GM21576 (cell line): ENCODE measurements around the gene ZDHHC11.
"Not testable (repeated sequence)": the region's sequence is repeated elsewhere in the genome, so short reads cannot be mapped to it uniquely, and the experiment has no call there.

Source experiments
- ATAC-seq: cut with Tn5 transposase; IDR thresholded peaks from one replicate; pipeline ENCODE4 v1.9.1; 2021; ENCODE audit warnings: mild to moderate bottlenecking, moderate library complexity; ENCODE audit not compliant: unreplicated experiment

The ZDHHC11 gene

GRCh38 chr5:816176-816575 is 34.6 kb downstream of the ZDHHC11 start:
- no peak for ATAC-seq

GRCh38 chr5:815449-815848 is 35.3 kb downstream of the ZDHHC11 start:
- no peak for ATAC-seq

GRCh38 chr5:813575-813974 is 37.2 kb downstream of the ZDHHC11 start:
- not testable (repeated sequence) for ATAC-seq

DNA sequence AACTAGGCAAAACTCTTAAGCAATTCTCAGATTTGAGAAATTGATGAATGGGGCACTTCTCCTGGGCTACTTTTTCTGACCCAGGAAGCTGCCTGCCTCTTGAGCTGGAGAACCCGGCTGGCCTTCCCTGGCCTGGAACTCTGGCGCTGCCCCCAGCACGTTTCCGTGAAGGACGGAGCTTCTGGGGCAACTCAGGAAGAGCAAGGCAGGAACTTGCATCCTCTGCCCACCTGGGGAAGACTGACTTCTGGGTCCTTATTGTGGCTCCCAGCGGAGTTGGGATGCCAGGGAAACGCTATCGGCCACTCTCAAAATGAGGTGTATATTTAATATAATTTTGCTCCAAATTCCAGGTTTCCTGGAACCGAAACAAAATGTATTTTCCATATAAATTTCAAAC is 39.4 kb downstream of the ZDHHC11 start:
- ATAC-seq = not testable (repeated sequence)

- not testable (repeated sequence) for ATAC-seq
Observed at GRCh38 chr5:807719-808514, 42.9 kb downstream of the ZDHHC11 start.

DNA sequence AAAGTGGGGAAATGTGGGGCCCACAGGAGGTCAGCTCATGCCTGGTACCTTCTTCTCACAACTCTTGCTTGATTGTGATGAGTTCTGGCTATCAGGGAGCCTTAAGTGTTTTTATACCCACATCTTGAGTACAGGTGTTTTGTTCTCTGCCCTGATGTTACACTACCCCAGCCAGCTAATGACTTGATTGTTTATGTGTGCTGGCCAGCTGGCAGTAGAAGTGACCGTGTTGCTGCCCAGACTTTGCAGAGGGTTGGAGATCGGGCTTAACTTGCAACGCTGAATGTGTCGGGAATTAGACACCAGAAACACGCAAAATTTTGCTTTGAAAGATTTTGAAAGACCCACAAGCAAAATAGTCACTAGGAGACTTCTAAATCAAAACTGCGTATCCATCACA is 49.3 kb downstream of the ZDHHC11 start:
- ATAC-seq = no peak

DNA sequence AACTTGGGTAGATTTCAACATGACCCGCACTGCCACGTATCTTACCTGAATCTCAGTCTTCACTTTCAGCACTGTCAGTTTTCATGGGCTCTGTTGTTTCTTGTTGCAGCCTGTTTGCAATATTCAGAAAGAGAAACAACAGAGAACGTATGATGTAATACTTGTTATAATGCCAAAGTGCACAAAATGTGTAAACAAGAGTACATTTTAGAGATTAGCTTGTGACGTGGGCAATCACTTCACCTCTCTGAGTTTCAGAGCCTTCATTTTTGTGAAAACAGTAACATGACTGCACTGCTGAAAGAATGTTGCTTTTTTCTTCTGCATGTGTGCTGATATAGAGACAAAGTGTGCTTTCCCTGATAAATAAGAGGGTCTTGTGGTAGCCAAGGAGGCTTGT is 49.7 kb downstream of the ZDHHC11 start:
- ATAC-seq = not testable (repeated sequence)

DNA sequence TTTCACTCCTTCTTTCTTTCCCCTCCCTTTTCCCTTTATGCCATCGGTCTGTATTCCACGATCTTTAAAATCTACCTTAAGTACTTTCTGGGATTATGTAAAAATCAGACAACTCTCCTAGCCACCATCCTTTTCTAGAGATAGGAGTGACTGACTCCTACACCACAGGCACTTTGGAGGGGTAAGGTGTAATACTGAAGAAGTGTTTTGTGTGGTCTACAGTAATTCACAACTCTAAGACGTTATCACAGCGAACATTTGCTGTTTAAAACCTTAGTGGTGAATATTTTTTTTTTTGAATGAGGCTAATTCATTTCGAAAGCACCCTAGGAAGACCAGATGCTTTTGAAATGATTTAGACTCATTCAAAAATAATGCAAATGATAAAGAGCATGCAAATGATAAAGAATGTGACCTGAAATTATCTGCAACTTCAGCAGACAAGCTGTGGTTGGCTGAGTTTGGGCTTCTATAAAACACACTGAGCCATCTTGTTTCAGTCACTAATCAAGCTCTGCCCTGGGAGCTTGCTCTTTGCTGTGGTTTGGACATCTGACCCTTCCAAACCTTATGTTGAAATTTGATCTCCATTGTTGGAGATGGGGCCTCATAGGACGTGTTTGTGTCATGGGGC is 52.2 kb downstream of the ZDHHC11 start:
- ATAC-seq = not testable (repeated sequence)

DNA sequence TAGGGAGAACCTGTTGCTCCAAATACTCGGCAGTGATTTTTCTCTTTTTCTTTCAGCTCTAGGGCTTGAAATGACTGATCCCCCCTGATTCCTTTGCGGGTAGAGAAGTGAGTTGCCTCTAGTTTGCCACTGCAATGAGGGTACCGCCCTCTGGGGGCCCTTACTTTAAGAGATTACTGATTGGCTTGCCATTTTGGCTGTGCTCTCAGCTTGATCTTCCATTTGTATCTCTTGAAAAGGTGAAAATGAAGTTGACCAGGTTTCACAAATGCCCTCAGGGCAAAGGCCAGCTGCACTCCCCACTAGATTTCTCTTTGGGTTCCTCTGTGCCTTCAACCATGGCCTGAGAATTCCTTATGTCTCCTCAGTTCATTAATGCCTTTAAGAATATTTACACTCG is 52.8 kb downstream of the ZDHHC11 start:
- not testable (repeated sequence) for ATAC-seq

DNA sequence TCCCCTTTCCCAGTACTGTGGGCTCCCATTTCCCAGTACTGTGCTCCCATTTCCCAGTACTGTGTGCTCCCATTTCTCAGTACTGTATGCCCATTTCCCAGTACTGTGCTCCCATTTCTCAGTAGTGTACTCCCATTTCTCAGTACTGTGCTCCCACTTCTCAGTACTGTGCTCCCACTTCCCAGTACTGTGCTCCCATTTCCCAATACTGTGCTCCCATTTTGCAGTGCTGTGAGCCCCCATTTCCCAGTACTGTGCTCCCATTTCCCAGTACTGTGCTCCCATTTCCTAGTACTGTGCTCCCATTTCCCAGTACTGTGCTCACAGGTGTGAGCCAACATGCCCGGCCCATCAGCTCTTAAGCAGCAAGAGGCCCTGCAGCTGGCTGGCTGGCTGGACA is 54.9 kb downstream of the ZDHHC11 start:
- not testable (repeated sequence) for ATAC-seq

DNA sequence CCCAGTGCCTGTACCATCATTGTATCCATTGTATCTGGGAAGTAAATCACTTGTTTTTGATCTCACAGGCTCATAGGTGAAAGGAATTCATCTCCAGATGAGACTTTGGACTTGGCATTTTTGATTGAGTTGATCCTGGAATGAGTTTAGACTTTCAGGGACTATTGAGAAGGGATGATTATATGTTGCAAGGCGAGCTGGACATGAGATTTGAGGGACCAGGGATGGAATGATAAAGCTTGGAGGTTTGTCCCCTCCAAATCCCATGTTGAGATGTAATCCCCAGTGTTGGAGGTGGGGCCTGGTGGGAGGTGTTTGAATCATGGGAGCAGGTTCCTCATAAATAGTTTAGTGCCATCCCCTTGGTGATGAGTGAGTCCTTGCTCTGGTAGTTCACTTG is 55.8 kb downstream of the ZDHHC11 start:
- not testable (repeated sequence) for ATAC-seq

DNA sequence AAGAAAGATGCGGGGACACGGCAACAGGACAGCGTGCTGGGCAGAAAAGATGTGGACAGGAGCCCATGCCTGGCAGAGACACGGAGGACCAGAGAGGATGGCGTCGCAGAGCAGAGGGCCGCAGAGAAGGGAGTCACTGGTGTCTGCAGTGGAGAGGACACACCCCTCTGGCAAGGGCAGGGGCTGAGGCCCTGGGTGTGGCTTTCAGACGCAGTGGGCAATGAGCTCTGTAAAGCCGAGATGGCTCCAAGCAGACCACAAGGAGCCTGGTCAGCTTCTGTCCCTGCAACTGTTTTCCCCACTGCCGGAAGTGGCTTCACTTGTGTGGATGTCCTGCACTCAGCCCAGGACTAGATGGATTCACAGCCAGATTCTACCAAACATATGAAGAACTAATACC is 62.1 kb downstream of the ZDHHC11 start:
- not testable (repeated sequence) for ATAC-seq

DNA sequence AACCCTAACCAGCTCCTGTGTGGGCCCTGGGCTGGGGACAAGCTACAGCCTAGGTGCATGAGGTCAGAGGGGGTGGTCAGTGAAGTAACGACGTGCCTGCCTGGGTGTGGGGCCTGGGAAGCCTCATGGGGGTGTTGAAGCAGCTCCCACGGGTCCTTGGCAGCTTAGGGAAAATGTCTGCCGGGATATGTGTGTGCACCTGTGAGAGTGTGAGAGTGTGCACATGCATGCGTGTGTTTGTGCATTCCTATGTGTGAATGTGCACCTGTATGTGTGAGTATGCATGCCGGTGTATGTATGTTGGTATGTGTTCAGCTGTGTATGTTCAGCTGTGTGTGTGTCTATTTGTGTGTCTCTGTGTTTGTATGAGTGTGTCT is 62.9 kb downstream of the ZDHHC11 start:
- not testable (repeated sequence) for ATAC-seq

GRCh38 chr5:787224-787856 is 63.4 kb downstream of the ZDHHC11 start:
- not testable (repeated sequence) for ATAC-seq

GRCh38 chr5:785181-785705 is 65.5 kb downstream of the ZDHHC11 start:
- ATAC-seq = peak; percentile 10

DNA sequence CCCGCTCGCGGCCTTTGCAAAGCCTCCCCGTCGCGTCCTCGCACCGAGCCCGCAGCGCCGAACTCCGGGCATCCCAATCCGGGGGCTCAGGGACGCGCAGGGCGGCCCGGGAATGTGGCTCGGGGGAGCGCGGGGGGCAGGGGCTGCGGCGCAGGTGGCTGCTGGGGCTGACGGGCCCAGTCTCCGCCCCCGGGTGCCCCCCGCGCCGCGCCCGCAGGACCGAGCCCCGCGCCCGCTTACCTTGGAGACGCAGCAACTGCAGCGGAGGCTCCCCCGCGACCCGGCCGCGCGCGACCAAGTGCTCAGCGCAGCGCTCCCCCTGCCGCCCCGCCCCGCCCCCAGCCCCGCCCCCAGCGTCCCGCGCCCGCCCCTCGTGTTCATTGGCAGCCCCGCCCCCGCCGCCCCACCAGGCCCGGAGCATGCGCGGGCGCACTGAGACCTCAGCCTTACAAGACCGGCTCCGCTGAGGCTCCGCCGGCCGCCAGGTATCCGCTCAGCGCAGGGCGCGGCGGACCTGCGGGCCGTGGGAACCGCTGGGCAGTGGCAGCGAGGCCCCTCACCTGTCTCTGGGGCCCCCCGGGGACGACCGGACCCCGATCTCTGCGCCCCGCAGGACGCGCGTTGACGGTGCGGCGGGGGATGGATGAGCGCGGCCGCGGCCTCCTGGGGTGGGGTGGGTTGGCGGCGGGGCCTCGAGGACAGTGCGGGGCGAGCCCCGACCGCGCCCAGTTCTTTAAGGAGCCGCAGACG is 66.2 kb downstream of the ZDHHC11 start, which contains the start of gene ZDHHC11B:
ZDHHC11B (minus strand) TSS at position 302 of the 750 bp plus-strand sequence. CDS start 17,810 bp downstream, outside the sequence.
- ATAC-seq = peak; percentile 63

- peak; percentile 8 for ATAC-seq
Observed at GRCh38 chr5:783881-784427, 66.8 kb downstream of the ZDHHC11 start.

DNA sequence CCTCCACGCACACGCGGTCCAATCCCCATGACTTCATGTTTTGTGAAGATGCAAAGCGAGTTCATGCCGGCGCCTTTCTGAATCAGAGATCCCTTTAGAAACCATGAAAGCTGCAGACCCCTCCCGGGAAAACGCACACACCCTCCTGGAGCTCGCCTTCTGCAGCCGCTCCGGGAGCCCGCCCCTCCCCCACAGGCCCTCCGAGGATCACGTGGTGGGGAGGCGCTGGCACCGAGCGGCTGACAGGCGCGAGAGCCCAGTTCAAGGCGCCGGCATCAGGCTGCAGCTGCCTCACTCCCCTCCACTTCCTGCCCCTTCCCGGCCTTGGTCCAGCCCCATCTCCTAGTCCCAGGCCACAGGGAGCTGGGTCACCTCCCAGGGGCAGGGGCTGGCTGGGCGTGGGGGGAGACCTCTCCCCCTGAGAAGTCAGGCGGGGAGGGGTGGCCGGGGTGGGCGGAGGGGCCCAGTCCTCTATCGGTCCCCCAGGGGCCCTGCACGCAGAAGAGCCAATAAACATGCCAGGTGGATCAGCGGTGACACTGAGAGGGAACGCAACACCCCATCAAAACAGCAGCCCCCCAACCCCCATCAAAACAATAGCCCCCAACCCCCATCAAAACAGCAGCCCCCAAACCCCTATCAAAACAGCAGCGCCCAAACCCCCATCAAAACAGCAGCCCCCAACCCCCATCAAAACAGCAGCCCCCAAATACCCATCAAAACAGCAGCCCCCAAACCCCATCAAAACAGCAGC is 67.6 kb downstream of the ZDHHC11 start:
- ATAC-seq = not testable (repeated sequence)

DNA sequence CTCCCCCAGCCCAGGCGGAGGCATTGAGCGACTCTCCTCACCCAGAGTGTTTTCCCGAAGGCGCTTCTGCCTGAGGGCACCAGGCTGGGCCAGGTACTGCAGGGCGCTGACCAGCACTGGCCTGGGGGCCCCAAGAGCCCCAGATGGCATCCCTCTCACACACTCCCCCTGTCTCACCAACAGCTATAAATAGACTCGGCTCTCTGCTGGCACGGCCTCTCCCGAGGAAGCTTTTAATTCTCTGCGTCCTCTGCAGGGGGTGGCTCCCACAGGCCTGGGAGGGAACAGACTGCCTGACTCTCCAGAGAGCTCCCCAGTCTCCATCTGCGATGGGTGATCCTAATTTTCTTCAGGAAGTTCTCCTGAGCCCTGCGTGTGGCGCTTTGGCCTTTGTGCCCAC is 68.4 kb downstream of the ZDHHC11 start:
- not testable (repeated sequence) for ATAC-seq

DNA sequence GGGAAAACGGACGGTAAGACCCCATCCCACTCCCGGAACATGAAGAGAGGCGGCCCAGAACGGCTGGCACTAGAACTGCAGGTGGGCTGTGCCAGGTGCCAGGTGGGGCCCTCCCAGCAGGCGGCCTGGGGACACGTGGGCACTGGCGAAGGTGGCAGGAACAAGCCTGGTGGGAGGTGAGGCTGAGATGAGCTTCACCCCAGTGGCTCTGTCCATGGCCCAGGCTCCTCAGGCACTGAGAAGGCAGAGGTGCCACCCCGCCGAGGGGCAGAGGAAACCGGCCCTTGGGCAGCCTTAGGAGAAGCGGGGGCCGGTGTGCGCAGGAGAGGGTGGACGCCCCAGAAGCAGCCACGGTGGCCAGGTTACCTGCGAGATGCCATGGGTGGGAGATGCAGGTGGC is 70.2 kb downstream of the ZDHHC11 start:
- not testable (repeated sequence) for ATAC-seq
